WERI-Rb-1 (cell line): ENCODE measurements around the gene ABL1.

Experiments
- DNase-seq: peaks from one replicate; pipeline ENCODE4 v3.0.0-alpha.2; 2020
- H3K27ac ChIP-seq: fragments of 250-450 bp; sonication (Bioruptor Pico); 2 replicates; pipeline ENCODE4 v1.5.1; 2020; ENCODE audit warnings: mild to moderate bottlenecking, moderate library complexity
- H3K27me3 ChIP-seq: fragments of 250-450 bp; sonication (Bioruptor Pico); 2 replicates; pipeline ENCODE4 v1.5.1; 2021; ENCODE audit warnings: mild to moderate bottlenecking, low read depth, moderate library complexity; ENCODE audit not compliant: insufficient read depth, severe bottlenecking
- H3K36me3 ChIP-seq: fragments of 250-450 bp; sonication (Bioruptor Pico); 2 replicates; pipeline ENCODE4 v1.5.1; 2020; ENCODE audit warnings: mild to moderate bottlenecking, moderate library complexity
- H3K4me3 ChIP-seq: 2 replicates; pipeline ENCODE4 v1.5.1; 2011; ENCODE audit warnings: low read depth, mild to moderate bottlenecking, control low read depth, low read length
- H3K9me3 ChIP-seq: fragments of 250-450 bp; sonication (Bioruptor Pico); 2 replicates; pipeline ENCODE4 v1.5.1; 2021; ENCODE audit warnings: mild to moderate bottlenecking, moderate library complexity; ENCODE audit not compliant: severe bottlenecking
- CTCF ChIP-seq: IDR thresholded peaks from 2 replicates; pipeline ENCODE4 v1.5.1; 2011; ENCODE audit warnings: low read depth, mild to moderate bottlenecking, control low read depth, inconsistent platforms, low read length

Gene ABL1

GRCh38 chr9:130898552-130898852, 63.4 kb downstream of the ABL1 start:
- TF ChIP-seq CTCF, result no peak
- no peak overlapping the region for H3K27ac ChIP-seq
- no peaks in the 10 kb centered on the region for H3K27me3 ChIP-seq
- peaks cover under 1% of the 10 kb centered on the region for H3K36me3 ChIP-seq
- no peak overlapping the region for H3K4me3 ChIP-seq
- no peak for DNase-seq
- no peaks in the 10 kb centered on the region for H3K9me3 ChIP-seq

- Histone ChIP-seq H3K27me3 (no peaks in the 10 kb centered on the region), H3K4me3 (no peak overlapping the region), H3K9me3 (no peaks in the 10 kb centered on the region), H3K36me3 (no peaks in the 10 kb centered on the region), H3K27ac (no peak overlapping the region)
- no peak for TF ChIP-seq CTCF
- no peak for DNase-seq
Observed at GRCh38 chr9:130899051-130899748, 64.1 kb downstream of the ABL1 start.

GRCh38 chr9:130900701-130901497, 65.8 kb downstream of the ABL1 start:
- no peak for DNase-seq
- Histone ChIP-seq H3K27ac (no peak overlapping the region), H3K36me3 (no peaks in the 10 kb centered on the region), H3K9me3 (no peaks in the 10 kb centered on the region), H3K27me3 (no peaks in the 10 kb centered on the region), H3K4me3 (no peak overlapping the region)
- TF ChIP-seq CTCF, result no peak

- no peaks in the 10 kb centered on the region for H3K9me3 ChIP-seq
- no peak for DNase-seq
- H3K36me3 ChIP-seq, result no peaks in the 10 kb centered on the region
- TF ChIP-seq CTCF, result no peak
- H3K4me3 ChIP-seq, result no peak overlapping the region
- H3K27ac ChIP-seq, result no peak overlapping the region
- no peaks in the 10 kb centered on the region for H3K27me3 ChIP-seq
Observed at GRCh38 chr9:130901498-130902203, 66.6 kb downstream of the ABL1 start.

- H3K36me3 ChIP-seq, result no peaks in the 10 kb centered on the region
- H3K9me3 ChIP-seq, result no peaks in the 10 kb centered on the region
- DNase-seq, result no peak
- no peak for TF ChIP-seq CTCF
- H3K27ac ChIP-seq, result no peak overlapping the region
- no peak overlapping the region for H3K4me3 ChIP-seq
- H3K27me3 ChIP-seq, result no peaks in the 10 kb centered on the region
Observed at GRCh38 chr9:130902204-130903185, 67.4 kb downstream of the ABL1 start.
